Neural cell (in vitro differentiated cells): ENCODE measurements around the gene COCH.

Experiments used
- EP300 ChIP-seq: fragments of 450-650 bp; conservative IDR thresholded peaks from 2 replicates; pipeline ENCODE4 v1.6.1; 2014; ENCODE audit warnings: antibody characterized with exemption, mild to moderate bottlenecking, moderate library complexity; ENCODE audit not compliant: poor library complexity, severe bottlenecking
- EZH2 ChIP-seq: fragments of 200-600, 300-800 bp; shearing (Covaris generic), sonication (generic); IDR thresholded peaks from 2 replicates; pipeline ENCODE4 v1.6.1; 2014; ENCODE audit warnings: antibody characterized with exemption, low read length, borderline replicate concordance, mild to moderate bottlenecking; ENCODE audit not compliant: insufficient read depth, poor library complexity, severe bottlenecking
- MXI1 ChIP-seq: fragments of 450-650 bp; conservative IDR thresholded peaks from 2 replicates; pipeline ENCODE4 v1.6.1; 2014; ENCODE audit warnings: antibody characterized with exemption, mild to moderate bottlenecking; ENCODE audit not compliant: poor library complexity, severe bottlenecking
- POLR2AphosphoS5 ChIP-seq: IDR thresholded peaks from 2 replicates; pipeline ENCODE4 v1.6.1; 2012
- RAD21 ChIP-seq: fragments of 450-650 bp; conservative IDR thresholded peaks from 2 replicates; pipeline ENCODE4 v1.6.1; 2014; ENCODE audit warnings: antibody characterized with exemption, mild to moderate bottlenecking, moderate library complexity
- SMC3 ChIP-seq: fragments of 450-650 bp; conservative IDR thresholded peaks from 2 replicates; pipeline ENCODE4 v1.6.1; 2014; ENCODE audit warnings: antibody characterized with exemption, mild to moderate bottlenecking, moderate library complexity; ENCODE audit not compliant: poor library complexity
- TAF1 ChIP-seq: IDR thresholded peaks from 2 replicates; pipeline ENCODE4 v1.6.1; 2012; ENCODE audit warnings: low read depth
- TF ChIP-seq, protein P1 (sequence below): fragments of 450-650 bp; IDR thresholded peaks from 2 replicates; pipeline ENCODE4 v1.5.1; 2014; ENCODE audit warnings: antibody characterized with exemption, mild to moderate bottlenecking, moderate library complexity; ENCODE audit not compliant: poor library complexity, severe bottlenecking
- TF ChIP-seq, protein P2 (sequence below): IDR thresholded peaks from 2 replicates; pipeline ENCODE4 v1.6.1; 2012; ENCODE audit warnings: borderline replicate concordance

DNA sequence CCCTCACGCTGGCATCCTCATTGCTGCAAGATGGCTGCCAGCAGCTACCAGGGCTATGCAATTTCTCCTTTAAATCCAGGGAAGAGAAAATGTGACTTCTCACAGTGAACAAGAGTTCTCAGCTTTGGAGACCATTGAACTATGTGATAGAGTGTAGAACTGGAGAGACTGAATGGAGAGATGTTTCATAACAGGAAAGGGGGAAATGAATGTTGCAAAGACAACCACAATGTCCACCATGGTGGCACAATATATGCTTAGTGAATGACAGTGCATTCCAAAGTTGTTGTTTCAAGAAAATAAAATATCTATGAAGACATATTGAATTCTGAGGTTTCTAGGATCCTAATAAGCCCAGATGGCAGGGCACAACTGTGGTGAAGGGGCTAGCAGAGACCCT, 13.2 kb upstream of the COCH start:
- TF ChIP-seq POLR2AphosphoS5 (no peak), EZH2 (no peak), RAD21 (no peak), SMC3 (no peak), EP300 (no peak), MXI1 (no peak), TAF1 (no peak)
- TF ChIP-seq, protein P1, sequence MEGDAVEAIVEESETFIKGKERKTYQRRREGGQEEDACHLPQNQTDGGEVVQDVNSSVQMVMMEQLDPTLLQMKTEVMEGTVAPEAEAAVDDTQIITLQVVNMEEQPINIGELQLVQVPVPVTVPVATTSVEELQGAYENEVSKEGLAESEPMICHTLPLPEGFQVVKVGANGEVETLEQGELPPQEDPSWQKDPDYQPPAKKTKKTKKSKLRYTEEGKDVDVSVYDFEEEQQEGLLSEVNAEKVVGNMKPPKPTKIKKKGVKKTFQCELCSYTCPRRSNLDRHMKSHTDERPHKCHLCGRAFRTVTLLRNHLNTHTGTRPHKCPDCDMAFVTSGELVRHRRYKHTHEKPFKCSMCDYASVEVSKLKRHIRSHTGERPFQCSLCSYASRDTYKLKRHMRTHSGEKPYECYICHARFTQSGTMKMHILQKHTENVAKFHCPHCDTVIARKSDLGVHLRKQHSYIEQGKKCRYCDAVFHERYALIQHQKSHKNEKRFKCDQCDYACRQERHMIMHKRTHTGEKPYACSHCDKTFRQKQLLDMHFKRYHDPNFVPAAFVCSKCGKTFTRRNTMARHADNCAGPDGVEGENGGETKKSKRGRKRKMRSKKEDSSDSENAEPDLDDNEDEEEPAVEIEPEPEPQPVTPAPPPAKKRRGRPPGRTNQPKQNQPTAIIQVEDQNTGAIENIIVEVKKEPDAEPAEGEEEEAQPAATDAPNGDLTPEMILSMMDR: no peak
- TF ChIP-seq, protein P2, sequence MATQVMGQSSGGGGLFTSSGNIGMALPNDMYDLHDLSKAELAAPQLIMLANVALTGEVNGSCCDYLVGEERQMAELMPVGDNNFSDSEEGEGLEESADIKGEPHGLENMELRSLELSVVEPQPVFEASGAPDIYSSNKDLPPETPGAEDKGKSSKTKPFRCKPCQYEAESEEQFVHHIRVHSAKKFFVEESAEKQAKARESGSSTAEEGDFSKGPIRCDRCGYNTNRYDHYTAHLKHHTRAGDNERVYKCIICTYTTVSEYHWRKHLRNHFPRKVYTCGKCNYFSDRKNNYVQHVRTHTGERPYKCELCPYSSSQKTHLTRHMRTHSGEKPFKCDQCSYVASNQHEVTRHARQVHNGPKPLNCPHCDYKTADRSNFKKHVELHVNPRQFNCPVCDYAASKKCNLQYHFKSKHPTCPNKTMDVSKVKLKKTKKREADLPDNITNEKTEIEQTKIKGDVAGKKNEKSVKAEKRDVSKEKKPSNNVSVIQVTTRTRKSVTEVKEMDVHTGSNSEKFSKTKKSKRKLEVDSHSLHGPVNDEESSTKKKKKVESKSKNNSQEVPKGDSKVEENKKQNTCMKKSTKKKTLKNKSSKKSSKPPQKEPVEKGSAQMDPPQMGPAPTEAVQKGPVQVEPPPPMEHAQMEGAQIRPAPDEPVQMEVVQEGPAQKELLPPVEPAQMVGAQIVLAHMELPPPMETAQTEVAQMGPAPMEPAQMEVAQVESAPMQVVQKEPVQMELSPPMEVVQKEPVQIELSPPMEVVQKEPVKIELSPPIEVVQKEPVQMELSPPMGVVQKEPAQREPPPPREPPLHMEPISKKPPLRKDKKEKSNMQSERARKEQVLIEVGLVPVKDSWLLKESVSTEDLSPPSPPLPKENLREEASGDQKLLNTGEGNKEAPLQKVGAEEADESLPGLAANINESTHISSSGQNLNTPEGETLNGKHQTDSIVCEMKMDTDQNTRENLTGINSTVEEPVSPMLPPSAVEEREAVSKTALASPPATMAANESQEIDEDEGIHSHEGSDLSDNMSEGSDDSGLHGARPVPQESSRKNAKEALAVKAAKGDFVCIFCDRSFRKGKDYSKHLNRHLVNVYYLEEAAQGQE: no peak
